T-helper 2 cell (primary cell): Measurements from ENCODE around the gene USP16.
"Not testable (repeated sequence)": the region's sequence is repeated elsewhere in the genome, so short reads cannot be mapped to it uniquely, and the experiment has no call there.

Source experiments
- DNase-seq, 5 experiments: peaks; one replicate each; pipeline versions ENCODE4 v3.0.0 to v3.0.0-alpha.2; 2012 to 2022
- total RNA-seq, 2 donors: gene quantifications; one replicate each; lab custom pipeline; 2026; lab: John Stamatoyannopoulos, UW

USP16 gene
- 172 to 203 reads per million in 2 donors for total RNA-seq

DNA sequence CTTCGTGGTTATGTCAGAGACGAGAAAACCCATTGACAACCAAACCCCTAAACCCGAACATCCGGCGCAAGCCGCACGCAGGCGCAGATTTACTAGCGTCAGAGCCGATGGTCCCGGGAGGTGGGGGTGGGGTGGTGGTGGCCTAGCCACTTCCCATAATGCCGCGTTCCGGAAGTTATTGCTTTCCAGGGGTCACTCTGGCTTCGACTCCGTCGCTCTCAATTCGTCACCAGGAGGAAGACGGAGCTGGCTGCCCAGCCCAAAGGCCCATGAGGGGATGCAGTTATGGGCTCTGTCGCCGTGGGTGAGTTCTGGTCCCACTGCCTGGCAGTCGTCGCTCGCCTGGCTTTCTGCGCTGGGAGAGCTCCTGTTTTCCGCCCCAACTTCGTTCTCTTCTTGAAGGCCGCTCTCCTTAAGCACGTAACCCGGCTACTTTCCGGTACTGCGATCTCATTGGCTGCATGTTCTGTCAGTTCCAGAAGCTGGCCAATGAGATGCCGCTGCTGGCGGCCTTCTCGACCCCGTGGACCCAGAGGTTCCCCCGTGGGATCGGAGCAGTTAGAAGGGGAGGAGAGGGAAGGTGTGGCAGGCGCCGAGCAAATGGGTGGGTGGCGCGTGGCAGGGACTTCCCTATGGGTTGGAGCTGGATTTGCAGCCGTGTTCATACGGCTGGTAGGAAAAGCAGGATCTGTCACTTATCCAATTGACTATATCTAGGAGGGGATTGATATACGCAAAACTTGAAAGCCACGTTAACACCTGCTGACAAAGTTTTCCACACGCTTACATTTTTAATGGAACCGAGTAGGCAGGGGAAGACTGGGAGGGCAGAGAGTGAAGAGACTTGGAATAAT lies at the start of gene USP16:
Gene USP16 (plus strand): TSS at position 195 of the 854 bp plus-strand sequence. CDS start 3,246 bp downstream, outside the sequence.
- DNase-seq: peak; percentile 81 to 98 (median 91)

DNA sequence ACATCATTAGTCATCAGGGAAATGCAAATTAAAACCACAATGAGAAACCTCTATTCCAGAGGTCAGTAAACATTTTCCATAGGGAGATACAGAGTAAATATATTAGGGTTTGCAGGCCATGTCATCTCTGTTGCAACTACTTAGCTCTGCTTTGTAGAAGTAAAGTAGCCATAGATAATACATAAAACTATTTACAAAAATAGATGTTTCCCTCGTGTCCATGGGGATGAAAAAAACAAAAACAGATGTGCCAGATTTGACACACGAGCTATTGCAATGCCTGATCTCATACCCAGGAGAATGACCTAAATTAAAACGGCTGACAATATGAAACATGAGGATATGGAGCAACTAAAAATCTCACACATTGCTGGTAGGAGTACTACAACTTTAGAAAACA lies 49.1 kb upstream of the USP16 start:
- DNase-seq: no peak

DNA sequence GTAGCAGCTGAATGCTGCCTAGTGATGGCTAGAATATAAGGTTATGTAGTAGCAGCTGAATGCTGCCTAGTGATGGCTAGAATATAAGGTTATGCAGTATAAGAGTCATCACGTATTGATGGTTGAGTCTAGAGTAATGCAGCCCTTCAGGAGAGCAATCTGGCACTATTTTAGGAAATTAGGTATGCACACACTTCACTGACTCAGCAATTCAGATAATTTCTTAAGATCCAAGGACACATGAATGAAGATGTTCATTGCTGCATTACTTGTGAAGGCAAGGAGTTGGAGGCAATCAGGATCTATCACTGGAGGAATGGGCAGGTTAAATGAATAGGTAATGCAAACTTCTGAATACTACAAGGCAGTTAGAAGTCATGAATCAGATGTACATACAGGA lies 45.4 kb upstream of the USP16 start:
- DNase-seq: no peak

- no peak for DNase-seq
Observed at GRCh38 chr21:28982637-28983036, 41.8 kb upstream of the USP16 start.

GRCh38 chr21:28986677-28987076 lies 37.8 kb upstream of the USP16 start:
- no peak for DNase-seq

DNA sequence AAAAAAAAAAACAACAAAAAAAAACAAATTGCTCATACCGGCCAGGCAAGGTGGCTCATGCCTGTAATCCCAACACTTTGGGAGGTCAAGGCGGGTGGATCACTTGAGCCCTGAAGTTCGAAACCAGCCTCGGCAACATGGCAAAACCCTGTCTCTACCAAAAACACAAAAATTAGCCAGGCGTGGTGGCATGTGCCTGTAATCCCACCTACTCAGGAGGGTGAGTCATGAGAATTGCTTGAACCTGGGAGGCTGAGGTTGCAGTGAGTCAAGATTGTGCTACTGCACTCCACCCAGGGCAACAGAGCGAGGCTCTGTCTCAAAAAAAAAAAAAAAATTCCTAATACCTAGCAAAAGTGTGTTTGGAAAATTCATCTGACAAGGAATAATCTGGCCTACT lies 36.3 kb upstream of the USP16 start:
- not testable (repeated sequence) for DNase-seq

DNA sequence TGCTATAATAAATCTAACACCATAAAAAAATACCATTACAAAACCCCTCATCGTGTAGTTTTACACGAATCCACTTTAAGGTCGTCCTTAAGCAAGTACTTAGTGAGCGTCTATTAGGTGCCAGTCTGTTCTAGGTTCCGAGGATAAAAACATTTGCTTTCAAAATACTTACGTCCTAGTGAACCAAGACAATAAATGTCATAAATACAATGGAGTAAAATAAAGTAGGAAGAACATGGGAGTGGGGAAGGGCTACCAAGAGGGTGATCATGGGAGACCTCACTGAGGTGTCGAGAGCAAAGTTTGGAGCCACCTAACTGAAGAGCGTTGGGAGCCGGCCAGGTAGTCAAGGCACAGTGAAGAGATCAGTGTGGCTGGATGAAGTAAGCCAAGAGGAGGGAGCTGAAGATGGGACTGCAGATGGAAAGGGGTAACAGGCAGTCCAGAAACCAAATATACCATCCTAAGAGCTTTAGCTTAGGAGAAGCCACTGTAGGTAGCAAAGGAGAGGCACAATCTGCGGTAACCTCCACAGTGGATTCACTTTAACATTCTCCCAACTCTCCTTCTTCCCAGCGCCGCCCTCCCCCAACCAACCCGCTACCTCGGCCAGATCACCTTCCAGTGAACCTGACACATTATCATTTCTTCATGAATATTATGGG lies 32.5 kb upstream of the USP16 start:
- DNase-seq: peak in 1 of 5 experiments; percentile 10

GRCh38 chr21:28992526-28993292 lies 31.8 kb upstream of the USP16 start, which contains the start of gene LTN1:
LTN1 (minus strand) TSS chr21:28992877; CDS start chr21:28992805, 72 bp downstream.
- peak; percentile 96 to 100 (median 98) for DNase-seq

GRCh38 chr21:28993293-28993629 lies 31.2 kb upstream of the USP16 start:
- DNase-seq: no peak

- peak; percentile 85 to 99 (median 93) for DNase-seq
Observed at GRCh38 chr21:29002442-29003144, 21.9 kb upstream of the USP16 start.

DNA sequence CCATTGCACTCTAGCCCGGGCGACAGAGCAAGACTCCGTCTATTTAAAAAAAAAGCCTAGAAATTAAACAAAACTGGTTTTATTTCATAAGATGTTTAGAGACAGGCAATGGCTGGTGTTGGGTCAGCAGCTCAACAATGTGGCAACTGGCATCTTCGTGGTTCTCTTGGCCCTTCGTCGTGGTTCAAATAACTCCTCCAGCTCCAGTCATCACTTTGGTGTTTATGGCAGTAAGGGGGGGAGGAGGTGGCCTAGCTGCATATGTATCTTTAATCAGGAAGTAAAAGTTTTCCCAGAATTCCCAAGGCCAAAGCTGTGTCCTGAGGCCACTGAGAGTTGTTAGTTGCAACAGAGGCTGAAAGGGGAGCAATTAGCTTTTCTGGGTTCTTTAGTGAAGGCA lies 18.8 kb upstream of the USP16 start:
- DNase-seq: no peak

GRCh38 chr21:29007135-29007534 lies 17.3 kb upstream of the USP16 start:
- DNase-seq: no peak

DNA sequence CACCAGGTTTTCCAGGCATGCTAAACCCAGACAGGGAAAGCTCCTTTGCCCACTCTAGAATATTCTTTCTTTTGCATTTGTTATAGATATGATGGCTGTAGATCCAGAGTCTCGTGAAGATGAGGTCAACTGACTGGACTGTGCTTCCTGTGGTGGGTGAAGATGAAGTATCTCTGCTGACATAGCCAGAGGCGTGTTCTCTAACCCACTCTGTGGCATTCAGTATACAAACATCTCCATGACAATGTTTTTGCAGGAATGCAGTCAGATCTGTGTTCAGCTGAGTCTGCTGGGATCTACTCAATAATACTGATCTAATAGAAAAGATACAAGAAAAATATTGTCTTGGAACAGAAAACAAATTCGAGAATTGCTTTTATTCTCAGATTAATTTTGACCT lies 16.7 kb upstream of the USP16 start:
- no peak for DNase-seq

DNA sequence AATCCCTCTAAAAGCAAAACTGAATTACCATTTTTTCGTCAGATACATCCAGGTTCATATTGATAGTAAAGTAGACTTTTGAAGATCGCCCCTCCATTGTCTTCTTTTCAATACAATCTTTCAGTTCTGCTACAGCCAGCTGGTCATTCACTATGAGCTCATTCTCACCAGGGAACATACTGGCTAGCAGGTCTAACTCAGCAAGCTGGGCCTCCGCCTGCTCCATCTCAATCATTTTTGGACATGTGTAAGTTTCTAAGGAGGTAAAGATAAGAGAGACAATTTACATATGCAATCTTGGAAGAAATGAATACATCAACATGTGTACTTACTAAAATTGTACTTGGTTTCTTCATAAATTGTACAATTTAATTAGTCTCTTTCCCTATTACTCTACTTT lies 16.1 kb upstream of the USP16 start:
- DNase-seq: no peak

- not testable (repeated sequence) for DNase-seq
Observed at GRCh38 chr21:29011236-29011635, 13.2 kb upstream of the USP16 start.

GRCh38 chr21:29017639-29018237 lies 6.7 kb upstream of the USP16 start:
- no peak for DNase-seq

DNA sequence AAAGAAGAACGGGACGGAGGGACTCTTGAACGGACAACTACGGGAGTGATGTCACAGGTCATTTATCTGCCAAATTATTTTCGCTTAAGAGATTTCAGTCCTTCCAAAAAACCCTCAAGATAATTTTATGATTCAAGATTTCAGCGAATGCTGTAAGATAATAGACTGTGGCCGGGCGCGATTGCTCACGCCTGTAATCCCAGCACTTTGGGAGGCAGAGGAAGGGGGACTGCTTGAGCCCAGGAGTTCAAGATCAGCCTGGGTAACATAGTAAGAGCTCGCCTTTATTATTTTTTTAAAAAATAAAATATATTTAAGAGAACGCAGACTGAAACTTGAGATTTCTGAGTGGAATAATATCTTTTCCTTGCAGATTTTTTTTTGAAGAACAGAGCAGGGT lies 5.9 kb upstream of the USP16 start:
- DNase-seq: no peak

DNA sequence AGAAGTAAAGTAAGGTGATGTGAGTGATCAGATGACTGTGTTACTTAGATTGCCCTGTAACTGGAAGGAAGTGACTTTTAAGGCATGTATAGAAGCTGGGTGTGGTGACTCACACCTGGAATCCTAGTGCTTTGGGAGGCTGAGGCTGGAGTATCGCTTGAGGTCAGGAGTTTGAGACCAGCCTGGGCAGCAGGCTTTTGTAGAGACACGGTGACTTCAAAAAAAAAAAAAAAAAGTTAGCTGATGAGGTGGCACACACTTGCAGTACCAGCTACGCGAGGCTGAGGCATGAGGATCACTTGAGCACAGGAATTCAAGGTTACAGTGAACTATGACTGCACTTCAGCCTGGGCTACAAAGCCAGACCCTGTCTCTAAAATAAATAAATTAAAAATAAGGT lies 2.3 kb upstream of the USP16 start:
- peak in 1 of 5 experiments; percentile 47 for DNase-seq

GRCh38 chr21:29025328-29025713 lies 853 bp downstream of the USP16 start:
- peak in 1 of 5 experiments; percentile 34 for DNase-seq

GRCh38 chr21:29029524-29029923 lies 5.1 kb downstream of the USP16 start:
- DNase-seq: peak in 1 of 5 experiments; percentile 48

DNA sequence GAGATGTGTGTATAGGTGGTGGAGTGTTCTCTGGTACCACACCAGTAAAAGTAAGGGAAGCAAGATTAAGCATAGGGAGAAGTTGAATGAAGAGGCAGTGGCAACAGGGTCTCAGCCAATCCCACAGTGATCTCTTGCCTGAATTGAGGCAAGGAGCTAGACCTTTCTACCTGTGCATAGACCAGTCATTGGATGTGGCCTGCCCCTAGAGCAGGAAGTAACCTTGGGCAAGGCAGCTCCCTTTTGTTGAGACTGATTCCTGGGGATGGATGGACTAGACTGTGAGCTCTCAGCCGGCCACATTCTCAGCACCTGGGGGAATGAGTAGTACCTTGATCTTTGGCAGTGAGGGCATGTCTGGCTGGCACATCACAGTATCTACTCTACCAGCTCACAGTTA lies 6.4 kb downstream of the USP16 start:
- DNase-seq: no peak

- no peak for DNase-seq
Observed at GRCh38 chr21:29033301-29033700, 8.8 kb downstream of the USP16 start.
